GM15510 (cell line): ENCODE measurements around the gene AMBRA1.

Experiments used
- POLR2A ChIP-seq: IDR thresholded peaks from 3 replicates; pipeline ENCODE4 v1.6.1; 2011; ENCODE audit warnings: borderline replicate concordance; ENCODE audit not compliant: insufficient read length; ENCODE audit errors: extremely low read depth

The AMBRA1 gene

DNA sequence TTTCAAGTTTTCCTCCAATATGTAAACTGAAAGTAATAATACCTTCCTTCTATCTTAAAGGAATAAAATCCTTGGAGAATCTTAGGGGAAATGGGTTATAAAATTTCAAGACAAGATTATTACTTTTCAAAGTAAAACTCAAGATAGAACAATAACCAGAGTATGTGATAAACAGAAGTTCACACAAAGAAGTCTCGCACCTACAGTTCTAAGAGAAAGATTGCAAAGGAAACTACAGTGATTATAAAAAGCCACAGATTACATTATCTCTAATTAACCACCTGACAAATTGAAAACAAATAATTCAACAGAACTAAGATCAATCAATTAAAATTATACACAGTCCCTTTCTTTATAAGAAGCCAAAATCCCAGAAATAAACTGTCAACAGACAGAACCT, 34.0 kb downstream of the AMBRA1 start:
- TF ChIP-seq POLR2A: no peak

DNA sequence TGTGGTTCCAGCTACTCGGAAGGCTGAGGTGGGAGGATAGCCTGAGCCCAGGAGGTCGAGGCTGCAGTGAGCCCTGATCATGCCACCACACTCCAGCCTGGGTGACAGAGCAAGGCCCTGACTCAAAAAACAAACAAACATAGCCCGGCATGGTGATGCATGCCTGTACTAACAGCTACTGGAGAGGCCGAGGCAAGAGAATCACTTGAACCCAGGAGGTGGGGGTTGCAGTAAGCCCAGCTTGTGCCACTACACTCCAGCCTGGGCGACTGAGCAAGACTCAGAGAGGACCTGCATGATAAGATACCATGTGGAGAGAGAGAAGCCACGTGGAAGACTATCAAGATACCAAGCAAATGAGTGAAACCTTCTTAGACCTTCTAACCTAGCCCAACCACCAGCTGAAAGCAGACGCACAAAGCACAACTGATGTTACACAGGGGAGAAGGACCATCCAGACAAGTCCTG, 36.1 kb downstream of the AMBRA1 start:
- no peak for TF ChIP-seq POLR2A

DNA sequence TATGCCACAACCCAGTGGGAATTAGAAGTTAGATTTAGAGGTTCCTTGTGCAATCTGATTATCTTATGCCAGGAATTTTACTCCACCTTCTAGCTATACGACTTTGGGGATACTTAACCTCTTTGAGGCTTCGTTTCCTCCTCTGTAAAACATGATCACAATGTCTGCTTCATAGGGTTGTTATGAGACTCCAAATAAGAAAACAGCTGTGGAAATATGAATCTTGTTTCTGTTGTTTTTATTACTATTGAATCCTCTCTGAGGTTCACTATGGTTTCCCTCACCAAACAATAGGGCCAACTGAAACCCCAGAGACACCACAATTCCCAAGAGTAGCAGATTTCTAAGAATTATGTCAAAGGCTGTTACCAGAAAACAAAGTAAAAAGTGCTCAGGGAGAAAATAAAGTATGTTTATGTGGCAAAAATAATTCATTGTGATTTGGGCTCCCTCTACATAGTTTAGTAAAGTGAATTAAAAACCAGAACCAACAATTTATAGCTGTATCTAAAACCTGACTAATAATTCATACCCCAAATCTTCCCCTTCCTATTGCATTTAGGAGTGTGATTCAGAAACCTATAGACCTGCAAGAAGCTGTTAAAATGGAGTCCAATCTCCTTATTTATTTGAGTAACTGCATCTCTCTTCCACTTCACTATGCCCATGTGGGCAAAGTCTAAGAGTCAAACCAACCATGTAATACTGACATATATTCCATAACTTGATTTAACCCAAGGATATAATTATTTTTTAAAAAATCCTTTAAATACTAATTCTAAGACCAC, 38.4 kb downstream of the AMBRA1 start:
- no peak for TF ChIP-seq POLR2A

DNA sequence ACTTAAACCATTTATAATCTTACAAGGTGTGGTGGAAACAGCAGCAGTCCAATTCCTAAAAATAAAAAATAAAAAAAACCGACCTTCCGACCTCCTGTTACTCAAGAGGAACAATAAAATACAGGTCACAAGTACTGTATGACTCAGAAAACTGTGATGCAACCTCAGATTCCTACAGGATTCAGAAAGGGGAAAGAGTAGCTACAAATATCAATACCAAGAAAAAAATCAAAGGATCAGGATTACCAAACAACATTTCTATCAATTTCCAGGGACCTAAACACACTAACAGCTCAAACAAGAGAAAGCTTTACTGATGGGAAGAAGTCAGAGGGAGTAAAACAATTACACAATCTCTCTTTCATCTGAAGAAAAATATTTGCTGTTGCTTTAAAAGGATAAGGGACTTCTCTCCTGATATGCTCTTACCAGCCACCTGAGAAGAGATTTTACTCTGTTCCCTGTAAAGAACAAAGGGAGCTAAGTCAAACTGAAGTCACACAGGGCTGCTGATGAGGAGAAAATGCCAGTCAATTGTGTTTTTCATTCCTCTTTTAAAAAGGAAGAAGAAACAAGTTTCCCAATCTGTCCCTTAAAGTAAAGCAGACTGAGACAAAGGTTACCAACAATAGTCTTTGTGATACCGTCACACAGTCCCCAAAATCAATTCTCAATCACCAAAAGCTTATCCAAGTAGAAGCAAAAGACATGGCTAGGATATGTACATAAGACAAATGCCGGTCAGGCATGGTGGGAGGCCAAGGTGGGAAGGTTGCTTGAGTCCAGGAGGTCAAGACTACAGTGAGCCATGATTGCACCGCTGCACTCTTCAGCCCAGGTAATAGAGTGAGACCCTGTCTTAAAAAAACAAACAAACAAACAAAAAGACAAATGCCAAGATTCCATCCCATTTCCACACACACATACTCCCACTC, 39.3 kb downstream of the AMBRA1 start:
- no peak for TF ChIP-seq POLR2A

- no peak for TF ChIP-seq POLR2A
Measured at GRCh38 chr11:46553814-46554212, 40.0 kb downstream of the AMBRA1 start.

- TF ChIP-seq POLR2A: no peak
Measured at GRCh38 chr11:46551261-46551660, 42.6 kb downstream of the AMBRA1 start.

GRCh38 chr11:46547579-46547978, 46.2 kb downstream of the AMBRA1 start:
- TF ChIP-seq POLR2A: no peak

GRCh38 chr11:46543564-46543963, 50.3 kb downstream of the AMBRA1 start:
- TF ChIP-seq POLR2A: no peak

DNA sequence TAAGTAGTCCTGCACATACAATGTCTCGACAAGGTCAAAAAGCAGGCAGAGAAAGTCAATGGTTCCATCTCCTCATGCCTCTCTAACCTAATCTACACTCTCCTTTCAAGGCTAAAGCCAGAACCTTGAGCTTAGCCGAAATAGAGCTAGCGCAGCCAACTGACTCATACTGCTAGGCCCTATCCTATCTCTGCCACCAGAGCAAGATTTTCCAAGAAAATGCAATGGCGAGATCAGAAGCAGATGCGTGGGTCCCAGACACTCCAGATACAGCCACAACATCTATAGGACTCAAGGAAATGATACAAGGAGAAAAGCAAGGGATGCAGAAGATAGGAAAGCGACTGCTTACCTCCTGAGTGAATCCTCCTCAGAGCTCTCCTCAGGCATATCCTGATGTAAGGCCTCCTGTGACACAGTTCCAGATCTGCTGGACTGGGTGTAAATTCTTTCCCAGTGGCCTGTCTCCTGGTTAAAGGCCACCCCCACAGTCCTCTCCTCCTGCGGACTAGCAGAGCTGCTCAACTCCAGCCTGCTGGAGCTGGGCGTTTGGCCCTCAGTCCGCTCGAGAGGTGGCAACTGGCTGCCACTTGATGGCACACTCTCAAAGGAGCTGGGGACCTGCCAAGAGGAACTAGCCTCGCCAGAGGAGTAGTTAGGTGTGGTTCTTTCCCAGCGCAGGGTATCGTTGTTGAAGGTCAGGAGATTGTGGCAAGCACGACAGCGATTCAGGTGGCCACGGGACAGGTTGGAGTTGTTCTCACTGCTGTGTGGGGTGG, 52.0 kb downstream of the AMBRA1 start:
- TF ChIP-seq POLR2A: no peak

GRCh38 chr11:46540807-46541206, 53.0 kb downstream of the AMBRA1 start:
- no peak for TF ChIP-seq POLR2A

- no peak for TF ChIP-seq POLR2A
Measured at GRCh38 chr11:46537537-46538295, 56.1 kb downstream of the AMBRA1 start.

DNA sequence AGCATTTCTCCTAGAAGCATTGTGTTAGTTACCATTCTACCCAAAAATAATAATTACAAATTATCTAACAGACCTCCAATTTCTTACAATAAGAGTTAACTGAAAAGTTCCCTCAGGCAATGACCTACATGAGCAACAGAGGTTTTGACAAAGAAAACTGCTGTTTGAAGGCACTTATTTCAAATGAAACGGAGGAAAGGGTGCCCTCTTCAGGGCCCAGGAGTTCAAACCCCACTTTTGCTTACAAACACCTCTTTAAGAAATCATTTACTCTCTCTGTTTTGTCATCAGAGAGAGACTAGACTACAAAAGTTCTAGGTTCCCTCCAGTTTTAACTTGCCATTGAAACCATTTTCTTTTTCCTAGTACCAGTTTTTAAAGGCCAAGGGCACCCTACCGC, 56.7 kb downstream of the AMBRA1 start:
- TF ChIP-seq POLR2A: no peak

- TF ChIP-seq POLR2A: no peak
Measured at GRCh38 chr11:46535688-46536087, 58.1 kb downstream of the AMBRA1 start.

- no peak for TF ChIP-seq POLR2A
Measured at GRCh38 chr11:46534711-46535110, 59.1 kb downstream of the AMBRA1 start.
